ENCODE measurements around the gene FGF12.

Gene FGF12

GRCh38 chr3:192409838-192410683, 317.3 kb downstream of the FGF12 start:
- DNase-seq (ENCODE audit: low read depth), result no peak

GRCh38 chr3:192409201-192409837, 318.0 kb downstream of the FGF12 start:
- no peak for DNase-seq (ENCODE audit: low read depth)

- no peak for DNase-seq (ENCODE audit: low read depth)
Measured at GRCh38 chr3:192408647-192409200, 318.6 kb downstream of the FGF12 start.

GRCh38 chr3:192408007-192408646, 319.2 kb downstream of the FGF12 start:
- DNase-seq (ENCODE audit: low read depth), result no peak

DNA sequence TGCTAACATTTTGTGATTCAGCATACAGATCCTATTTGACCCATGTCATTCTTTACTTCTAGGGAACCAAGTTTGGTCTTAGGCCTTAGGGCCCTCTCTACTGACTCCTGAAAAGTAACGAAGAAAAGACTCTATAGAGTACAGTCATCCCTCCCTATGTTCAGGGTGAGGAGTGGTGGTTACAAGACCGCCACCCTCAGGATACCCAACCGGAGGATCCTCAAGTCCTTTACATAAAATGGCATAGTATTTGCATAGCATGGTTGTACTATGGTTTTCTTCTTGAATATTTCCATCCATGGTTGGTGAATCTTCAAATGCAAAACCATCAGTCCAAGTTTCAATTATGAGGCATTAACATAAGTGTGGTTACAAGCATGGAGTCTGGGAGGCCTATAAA, 327.6 kb downstream of the FGF12 start:
- DNase-seq (ENCODE audit: low read depth), result no peak

GRCh38 chr3:192397012-192397411, 330.3 kb downstream of the FGF12 start:
- DNase-seq (ENCODE audit: low read depth), result no peak

DNA sequence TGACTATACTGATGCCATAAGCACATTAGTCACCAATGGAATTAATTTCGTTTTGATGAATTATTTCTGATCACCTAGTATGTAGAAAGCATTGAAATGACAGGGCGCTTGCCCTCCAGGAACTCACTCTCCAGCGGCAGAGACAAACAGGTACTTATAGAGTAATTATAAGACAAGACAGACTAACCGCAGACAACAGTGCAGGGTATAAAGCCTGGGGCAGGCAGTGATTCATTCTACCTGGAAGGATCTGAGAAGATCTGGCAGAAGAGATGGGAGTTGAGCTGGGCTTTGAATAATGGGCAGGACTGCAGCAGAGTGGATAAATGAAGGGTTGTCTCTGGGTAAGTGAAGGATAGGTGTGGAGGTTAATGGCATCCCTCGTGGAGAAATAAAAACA, 331.8 kb downstream of the FGF12 start:
- DNase-seq (ENCODE audit: low read depth), result no peak

DNA sequence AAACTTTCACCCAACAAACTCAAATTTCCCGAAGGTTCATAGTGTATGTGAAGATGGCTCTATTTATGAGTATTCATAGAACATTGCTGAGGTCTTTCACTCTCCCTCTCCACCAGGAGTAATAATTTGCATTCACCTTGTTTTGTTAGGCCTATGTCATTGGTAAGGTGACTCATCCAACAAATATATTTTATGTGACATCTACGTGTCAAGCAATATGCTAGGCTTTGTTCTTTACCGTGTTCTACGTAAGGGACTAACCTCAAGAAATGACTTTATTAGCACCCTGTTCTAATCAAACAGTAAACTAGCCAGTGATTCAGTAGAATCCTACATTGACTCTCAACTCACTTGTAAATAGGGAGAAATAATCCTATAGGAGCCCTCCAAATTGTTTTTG, 334.4 kb downstream of the FGF12 start:
- DNase-seq (ENCODE audit: low read depth), result no peak

DNA sequence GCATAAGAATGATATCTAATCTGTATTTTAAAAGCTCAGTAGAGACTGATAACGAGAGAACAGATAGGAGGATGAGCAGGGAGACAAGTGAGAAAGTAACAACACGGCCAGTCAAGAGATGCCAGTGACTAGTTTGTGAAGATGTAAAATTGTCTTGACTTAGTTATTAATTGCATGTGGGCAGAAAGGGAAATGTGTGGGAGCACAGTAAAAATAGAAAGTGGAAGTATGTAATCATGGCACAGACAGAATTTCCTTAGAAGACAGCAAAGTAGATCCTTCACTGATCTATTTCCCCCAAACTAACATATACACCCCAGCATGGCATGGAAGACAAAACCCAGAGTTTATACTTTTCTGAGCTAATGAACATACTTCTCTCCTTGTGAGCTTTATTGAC, 344.5 kb downstream of the FGF12 start:
- DNase-seq (ENCODE audit: low read depth), result no peak

GRCh38 chr3:192373586-192373985, 353.8 kb downstream of the FGF12 start:
- DNase-seq (ENCODE audit: low read depth), result no peak

GRCh38 chr3:192373032-192373431, 354.3 kb downstream of the FGF12 start:
- no peak for DNase-seq (ENCODE audit: low read depth)

- DNase-seq (ENCODE audit: low read depth), result no peak
Measured at GRCh38 chr3:192372616-192373015, 354.7 kb downstream of the FGF12 start.

DNA sequence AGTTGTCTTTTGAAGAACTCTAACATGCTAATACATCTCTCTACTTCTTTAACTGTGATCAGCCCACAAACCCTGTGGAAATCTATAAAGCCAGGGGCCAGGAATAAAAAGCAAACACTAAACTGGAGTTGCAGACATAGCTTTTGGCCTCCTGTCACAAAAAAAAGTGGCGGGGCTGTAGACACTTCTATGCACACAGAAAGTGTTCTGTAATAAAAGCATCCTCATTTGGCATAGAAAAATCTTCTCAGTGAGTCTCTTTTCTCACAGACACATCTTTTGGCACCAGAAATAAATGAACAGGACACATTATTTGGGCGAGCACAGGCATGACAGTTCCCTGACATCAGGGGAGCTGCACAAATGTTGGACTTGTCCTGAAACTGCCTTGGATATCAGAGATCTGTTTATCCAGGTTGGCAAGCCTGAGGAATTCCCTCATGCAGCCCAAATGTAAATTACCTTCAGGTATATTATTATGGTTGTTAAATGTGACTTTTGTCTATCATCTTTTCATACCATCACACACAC, 355.4 kb downstream of the FGF12 start:
- no peak for DNase-seq (ENCODE audit: low read depth)

DNA sequence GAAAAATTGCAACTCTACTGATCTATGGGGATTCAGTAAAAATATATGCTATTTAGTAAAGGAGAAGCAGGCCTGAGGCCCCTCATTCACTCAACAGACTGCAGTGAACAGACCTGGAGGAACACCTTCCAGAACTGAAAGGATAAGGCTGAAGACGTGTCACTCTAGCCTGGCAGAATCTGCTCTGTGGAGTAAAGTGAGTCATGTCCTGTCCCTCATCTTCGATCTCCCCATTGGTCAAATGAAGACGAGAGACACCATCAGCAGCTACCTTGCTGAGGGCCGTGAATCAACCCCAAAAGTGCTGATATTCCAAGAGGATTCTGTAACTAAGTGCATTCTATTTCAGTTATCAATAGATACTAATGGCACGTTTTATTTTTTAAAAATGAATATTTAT, 359.7 kb downstream of the FGF12 start:
- DNase-seq (ENCODE audit: low read depth), result no peak

- DNase-seq (ENCODE audit: low read depth), result no peak
Measured at GRCh38 chr3:192366916-192367315, 360.4 kb downstream of the FGF12 start.

DNA sequence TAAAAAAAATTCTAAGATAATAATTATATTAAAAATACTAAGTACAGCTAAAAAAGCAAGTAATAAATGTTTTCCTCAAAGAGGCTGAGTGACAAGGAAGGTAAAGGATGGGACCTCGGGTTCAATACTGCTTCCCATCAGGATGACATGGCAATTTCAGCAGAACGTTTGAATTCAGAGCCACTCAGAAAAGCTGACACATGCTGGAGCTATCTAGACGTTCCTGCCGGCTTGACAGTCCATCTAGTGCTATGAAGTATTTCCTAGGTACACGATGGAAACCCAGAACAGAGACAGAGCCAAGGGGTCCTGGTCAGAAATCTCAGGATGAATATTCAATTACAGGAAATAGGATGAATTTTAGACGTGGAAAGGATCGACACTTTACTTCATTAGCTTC, 361.8 kb downstream of the FGF12 start:
- DNase-seq (ENCODE audit: low read depth), result no peak

DNA sequence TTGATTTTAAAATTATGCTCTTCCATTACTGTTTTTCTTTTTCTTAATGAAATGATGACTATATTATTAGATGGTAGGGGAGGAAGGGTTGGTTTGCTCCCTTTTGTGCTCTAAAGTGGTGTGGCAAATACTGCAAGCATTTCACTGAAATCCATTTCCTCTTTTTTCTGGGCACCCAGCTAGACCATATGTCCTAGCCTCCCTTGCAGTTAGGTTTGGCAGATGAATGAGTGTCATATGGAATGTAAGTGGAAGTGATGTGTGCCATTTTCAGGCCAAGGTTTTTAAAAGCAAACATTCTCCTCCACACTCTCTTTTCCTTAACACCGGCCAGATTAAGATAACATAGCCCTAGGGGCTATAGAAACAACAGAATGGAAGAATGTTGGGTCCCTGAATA, 363.0 kb downstream of the FGF12 start:
- DNase-seq (ENCODE audit: low read depth), result no peak

GRCh38 chr3:192354687-192355086, 372.7 kb downstream of the FGF12 start:
- DNase-seq (ENCODE audit: low read depth), result no peak

DNA sequence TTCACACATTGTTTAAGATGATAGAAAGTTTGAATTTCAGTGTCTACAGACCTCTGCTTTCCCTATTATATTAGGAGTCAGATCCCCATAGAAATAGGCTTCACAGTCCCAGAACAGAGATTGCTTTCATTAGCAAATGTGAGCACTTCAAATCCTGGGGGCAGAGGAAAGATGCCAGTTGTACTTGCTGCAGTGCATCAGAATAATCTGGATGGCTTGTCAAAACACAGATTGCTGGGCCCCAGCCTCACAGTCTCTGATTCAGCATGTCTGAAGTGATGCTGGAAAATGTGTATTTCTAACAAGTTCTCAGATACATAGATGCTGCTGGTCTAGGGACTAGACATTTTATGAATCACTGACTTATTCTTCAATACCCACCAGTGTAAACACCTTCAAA, 375.2 kb downstream of the FGF12 start:
- no peak for DNase-seq (ENCODE audit: low read depth)

DNA sequence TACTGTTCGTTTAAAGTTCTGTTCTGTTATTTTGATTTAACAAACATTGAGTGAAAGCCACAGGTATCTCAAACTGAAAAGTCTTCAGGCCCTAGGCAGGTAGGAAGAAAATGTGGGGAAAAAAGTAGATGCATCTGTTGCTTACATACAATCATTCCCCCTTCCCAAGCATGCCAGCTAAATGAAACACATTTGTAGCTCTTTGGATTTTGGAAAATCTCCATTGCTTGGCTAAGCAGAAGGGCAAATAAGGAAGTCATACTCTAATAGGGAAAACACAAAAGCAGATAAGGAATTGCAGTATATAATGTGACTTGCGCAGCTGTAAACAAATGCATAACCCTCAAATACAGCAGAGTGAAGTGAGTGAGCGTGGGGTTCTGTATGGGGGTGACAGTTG, 375.9 kb downstream of the FGF12 start:
- DNase-seq (ENCODE audit: low read depth), result no peak

- no peak for DNase-seq (ENCODE audit: low read depth)
Measured at GRCh38 chr3:192340031-192340430, 387.3 kb downstream of the FGF12 start.

- no peak for DNase-seq (ENCODE audit: low read depth)
Measured at GRCh38 chr3:192339214-192339613, 388.1 kb downstream of the FGF12 start.

DNA sequence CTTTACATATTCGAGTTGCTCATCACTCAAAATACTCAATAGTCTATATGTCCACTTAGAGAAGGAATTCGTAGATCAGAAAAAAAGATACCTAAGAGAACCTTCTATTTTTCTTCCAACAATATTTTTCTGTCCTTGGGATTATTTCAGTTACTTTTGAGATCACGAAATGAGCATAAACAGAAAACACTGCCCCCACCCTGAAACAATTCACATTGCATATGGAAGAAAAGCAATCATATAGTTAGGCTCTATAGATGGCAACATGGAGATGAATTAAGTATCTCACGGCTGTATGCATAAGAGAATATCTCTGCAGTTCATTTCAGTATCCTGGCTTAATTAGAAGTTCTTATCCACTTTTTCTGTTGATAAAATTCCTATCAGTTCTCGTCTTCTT, 391.1 kb downstream of the FGF12 start:
- no peak for DNase-seq (ENCODE audit: low read depth)

All from stimulated activated CD8-positive, alpha-beta memory T cell treated with anti-CD3 and anti-CD28 coated beads, Interleukin-15, amount 100 ng/mL, for 24 hours (primary cell).